Fibroblast of lung (primary cell): ENCODE results near the gene VPS54.

ENCODE experiments used
- EZH2 ChIP-seq: IDR thresholded peaks from 2 replicates; pipeline ENCODE4 v1.5.1; 2012; ENCODE audit warnings: low read length, control low read depth, mild to moderate bottlenecking; ENCODE audit errors: missing control alignments
- TF ChIP-seq, protein P1 (sequence below), 2 donors: IDR thresholded peaks in 1 of 2; conservative IDR thresholded peaks in 1 of 2; 1 replicate in 1 of 2; 2 replicates in 1 of 2; pipeline ENCODE4 v1.5.1; 2011 to 2012; ENCODE audit warnings: low read length in 2 of 2, control low read depth in 1 of 2, inconsistent platforms in 1 of 2, low read depth in 1 of 2, mild to moderate bottlenecking in 1 of 2

DNA sequence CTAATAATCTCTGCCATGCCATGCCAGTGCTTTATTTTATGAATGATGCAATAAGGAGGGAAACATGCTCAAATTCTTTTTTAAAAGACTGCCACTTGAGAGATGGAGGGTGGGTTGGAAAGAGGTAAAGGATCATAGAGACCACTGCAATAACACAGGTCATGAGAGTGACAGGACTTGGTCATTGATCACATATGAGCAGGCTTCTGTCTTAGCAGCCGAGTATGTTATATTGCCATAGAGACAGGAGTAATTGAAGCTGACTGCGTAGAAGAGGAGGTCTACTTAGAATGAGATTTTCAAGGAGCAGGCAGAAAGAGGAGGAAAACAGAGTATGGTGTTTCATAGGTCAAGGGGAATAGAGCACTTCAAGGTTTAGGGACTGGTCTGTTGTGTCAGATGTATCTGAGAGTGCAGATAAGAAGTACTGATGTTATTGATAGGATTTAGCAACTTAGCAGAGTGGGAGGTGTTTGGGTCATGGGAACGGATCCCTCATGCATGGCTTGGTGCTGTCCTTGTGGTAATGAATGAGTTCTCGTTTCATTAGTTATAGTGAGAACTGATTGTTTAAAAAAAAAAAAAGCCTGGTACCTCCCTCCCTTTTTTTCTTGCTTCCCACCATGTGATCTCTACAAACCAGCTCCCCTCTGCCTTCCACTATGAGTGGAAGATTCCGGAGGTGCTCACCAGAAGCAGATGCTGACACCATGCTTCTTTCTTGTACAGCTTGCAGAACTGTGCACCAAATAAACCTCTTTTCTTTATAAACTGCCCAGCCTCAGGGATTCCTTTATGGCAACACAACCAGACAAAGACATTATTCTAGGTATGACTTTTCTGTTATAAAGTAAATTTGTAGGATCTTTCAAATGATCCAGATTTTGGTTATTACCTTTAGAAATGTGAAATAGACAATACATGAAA lies 144.8 kb downstream of the VPS54 start:
- TF ChIP-seq, protein P1, sequence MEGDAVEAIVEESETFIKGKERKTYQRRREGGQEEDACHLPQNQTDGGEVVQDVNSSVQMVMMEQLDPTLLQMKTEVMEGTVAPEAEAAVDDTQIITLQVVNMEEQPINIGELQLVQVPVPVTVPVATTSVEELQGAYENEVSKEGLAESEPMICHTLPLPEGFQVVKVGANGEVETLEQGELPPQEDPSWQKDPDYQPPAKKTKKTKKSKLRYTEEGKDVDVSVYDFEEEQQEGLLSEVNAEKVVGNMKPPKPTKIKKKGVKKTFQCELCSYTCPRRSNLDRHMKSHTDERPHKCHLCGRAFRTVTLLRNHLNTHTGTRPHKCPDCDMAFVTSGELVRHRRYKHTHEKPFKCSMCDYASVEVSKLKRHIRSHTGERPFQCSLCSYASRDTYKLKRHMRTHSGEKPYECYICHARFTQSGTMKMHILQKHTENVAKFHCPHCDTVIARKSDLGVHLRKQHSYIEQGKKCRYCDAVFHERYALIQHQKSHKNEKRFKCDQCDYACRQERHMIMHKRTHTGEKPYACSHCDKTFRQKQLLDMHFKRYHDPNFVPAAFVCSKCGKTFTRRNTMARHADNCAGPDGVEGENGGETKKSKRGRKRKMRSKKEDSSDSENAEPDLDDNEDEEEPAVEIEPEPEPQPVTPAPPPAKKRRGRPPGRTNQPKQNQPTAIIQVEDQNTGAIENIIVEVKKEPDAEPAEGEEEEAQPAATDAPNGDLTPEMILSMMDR (conservative IDR thresholded peaks at IDR 0.05 in 1 of 2, IDR thresholded peaks at IDR 0.05 in 1 of 2; ENCODE audit: low read depth in 1 of 2, low read length in 2 of 2): no peak
- no peak for TF ChIP-seq EZH2
